BE2C (cell line): Measurements from ENCODE around the gene VSTM4.

ENCODE experiments used
- DNase-seq: peaks from one replicate; pipeline ENCODE4 v3.0.0-alpha.2; 2020
- H3K27me3 ChIP-seq: fragments of 250-450 bp; sonication (Bioruptor Pico); 2 replicates; pipeline ENCODE4 v1.5.1; 2020; ENCODE audit warnings: mild to moderate bottlenecking
- H3K36me3 ChIP-seq: fragments of 250-450 bp; sonication (Bioruptor Pico); 2 replicates; pipeline ENCODE4 v1.5.1; 2020; ENCODE audit warnings: mild to moderate bottlenecking
- H3K4me1 ChIP-seq: fragments of 250-450 bp; sonication (Bioruptor Pico); 2 replicates; pipeline ENCODE4 v1.5.1; 2020
- H3K4me3 ChIP-seq: 2 replicates; pipeline ENCODE4 v1.5.1; 2011; ENCODE audit warnings: low read depth, low read length
- H3K9me3 ChIP-seq: fragments of 250-450 bp; sonication (Bioruptor Pico); 2 replicates; pipeline ENCODE4 v1.5.1; 2020
- TF ChIP-seq, protein P1 (sequence below): IDR thresholded peaks from 2 replicates; pipeline ENCODE4 v1.5.1; 2012; ENCODE audit warnings: mild to moderate bottlenecking, low read depth, low read length

The VSTM4 gene

DNA sequence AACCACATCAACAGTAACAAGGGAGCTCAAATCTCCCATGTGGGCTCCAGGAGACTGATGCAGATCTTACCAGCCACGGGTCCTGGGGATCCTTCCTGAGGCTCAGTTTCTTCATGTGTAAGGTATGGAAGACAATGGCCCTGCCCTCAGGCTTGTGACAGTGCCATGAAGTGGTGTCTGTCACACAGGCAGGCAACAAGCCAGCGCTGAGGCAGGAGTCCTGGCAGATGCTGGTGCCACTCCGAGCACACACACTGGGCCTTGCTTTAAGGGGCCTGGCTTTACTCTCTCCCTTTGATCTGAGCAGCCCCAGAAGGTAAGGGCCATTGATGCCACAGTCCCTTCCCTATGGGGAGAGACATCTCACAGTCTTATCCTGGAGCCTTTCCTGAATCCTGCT, 147.3 kb downstream of the VSTM4 start:
- Histone ChIP-seq H3K4me1 (no peaks in the 10 kb centered on the region), H3K27me3 (no peaks in the 10 kb centered on the region), H3K9me3 (no peaks in the 10 kb centered on the region), H3K36me3 (no peaks in the 10 kb centered on the region), H3K4me3 (no peak overlapping the region)
- TF ChIP-seq, protein P1, sequence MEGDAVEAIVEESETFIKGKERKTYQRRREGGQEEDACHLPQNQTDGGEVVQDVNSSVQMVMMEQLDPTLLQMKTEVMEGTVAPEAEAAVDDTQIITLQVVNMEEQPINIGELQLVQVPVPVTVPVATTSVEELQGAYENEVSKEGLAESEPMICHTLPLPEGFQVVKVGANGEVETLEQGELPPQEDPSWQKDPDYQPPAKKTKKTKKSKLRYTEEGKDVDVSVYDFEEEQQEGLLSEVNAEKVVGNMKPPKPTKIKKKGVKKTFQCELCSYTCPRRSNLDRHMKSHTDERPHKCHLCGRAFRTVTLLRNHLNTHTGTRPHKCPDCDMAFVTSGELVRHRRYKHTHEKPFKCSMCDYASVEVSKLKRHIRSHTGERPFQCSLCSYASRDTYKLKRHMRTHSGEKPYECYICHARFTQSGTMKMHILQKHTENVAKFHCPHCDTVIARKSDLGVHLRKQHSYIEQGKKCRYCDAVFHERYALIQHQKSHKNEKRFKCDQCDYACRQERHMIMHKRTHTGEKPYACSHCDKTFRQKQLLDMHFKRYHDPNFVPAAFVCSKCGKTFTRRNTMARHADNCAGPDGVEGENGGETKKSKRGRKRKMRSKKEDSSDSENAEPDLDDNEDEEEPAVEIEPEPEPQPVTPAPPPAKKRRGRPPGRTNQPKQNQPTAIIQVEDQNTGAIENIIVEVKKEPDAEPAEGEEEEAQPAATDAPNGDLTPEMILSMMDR: no peak
- DNase-seq: no peak

DNA sequence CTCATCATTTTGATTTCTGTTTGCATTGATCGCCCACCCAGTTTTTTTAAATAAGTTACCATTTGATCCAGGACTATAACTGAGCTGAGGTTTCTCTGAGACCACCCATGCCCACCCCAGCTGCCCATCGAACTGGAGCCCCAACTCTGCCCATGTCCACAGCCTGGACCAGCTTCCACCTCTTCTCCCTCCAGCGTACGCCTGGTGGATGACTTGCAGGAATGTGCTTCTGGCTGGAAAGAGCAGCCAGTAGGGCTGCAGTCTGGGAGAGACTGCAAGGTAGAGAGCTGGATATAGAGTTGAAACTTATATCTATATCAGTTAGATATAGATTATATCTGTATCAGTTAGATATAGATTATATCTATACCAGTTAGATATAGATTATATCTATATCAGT, 149.9 kb downstream of the VSTM4 start:
- Histone ChIP-seq H3K4me1 (no peaks in the 10 kb centered on the region), H3K27me3 (no peaks in the 10 kb centered on the region), H3K9me3 (no peaks in the 10 kb centered on the region), H3K4me3 (no peak overlapping the region), H3K36me3 (no peaks in the 10 kb centered on the region)
- TF ChIP-seq, protein P1: no peak
- no peak for DNase-seq
